IMR-90 (cell line): ENCODE measurements around the gene GUCY1B1. TPM values are rescaled to one million over a fixed set of nuclear protein-coding genes. Genes with fewer than 3 reads are reported as not detected.

Experiments
- ATAC-seq: fragments of 200-7000 bp; cut with Tn5 transposase; 2 replicates; pipeline ENCODE4 v1.9.1; 2020; ENCODE audit warnings: low read depth, mild to moderate bottlenecking, moderate library complexity
- BruUV-seq: library from RNA; stranded (reverse); fragments of 400-500 nt; replicated peaks from 2 replicates; lab custom pipeline; 2021; lab: Mats Ljungman, UMichigan
- CTCF ChIA-PET: fragments of 300-600 bp; formaldehyde crosslinking; extraction: SDS; loops from one replicate; lab custom pipeline; 2021; ENCODE audit warnings: antibody characterized with exemption; lab: Yijun Ruan, JAX
- POLR2A ChIA-PET: fragments of 300-600 bp; sonication (Branson Sonifier 250); formaldehyde crosslinking; loops from one replicate; lab custom pipeline; 2022; ENCODE audit warnings: antibody characterized with exemption; ENCODE audit not compliant: unreplicated experiment; lab: Charles Lee
- DNase-seq: peaks from one replicate; pipeline ENCODE4 v3.0.0; 2013
- H2AFZ ChIP-seq: replicated peaks from 2 replicates; pipeline ENCODE3; 2013; ENCODE audit warnings: low read length, mild to moderate bottlenecking; ENCODE audit not compliant: poor library complexity
- H2AK5ac ChIP-seq: 2 replicates; pipeline ENCODE4 v1.6.1; 2013; ENCODE audit warnings: low read depth, low read length, inconsistent platforms
- H2AK9ac ChIP-seq: replicated peaks from 2 replicates; pipeline ENCODE3; 2013; ENCODE audit warnings: mild to moderate bottlenecking, low read depth, low read length, moderate library complexity; ENCODE audit not compliant: poor library complexity
- H2BK120ac ChIP-seq: 2 replicates; pipeline ENCODE4 v1.6.1; 2013; ENCODE audit warnings: low read depth, low read length, inconsistent platforms
- H2BK15ac ChIP-seq: 3 replicates; pipeline ENCODE4 v1.6.1; 2013; ENCODE audit warnings: low read depth, low read length, inconsistent platforms
- H2BK20ac ChIP-seq: 2 replicates; pipeline ENCODE4 v1.6.1; 2013; ENCODE audit warnings: low read depth, mild to moderate bottlenecking, inconsistent platforms, low read length, moderate library complexity
- H2BK5ac ChIP-seq: 2 replicates; pipeline ENCODE4 v1.6.1; 2013; ENCODE audit warnings: mild to moderate bottlenecking, low read depth, low read length, inconsistent platforms; ENCODE audit not compliant: poor library complexity, severe bottlenecking
- H3K14ac ChIP-seq: replicated peaks from 2 replicates; pipeline ENCODE4 v1.6.1; 2013; ENCODE audit warnings: low read depth, low read length, inconsistent platforms
- H3K18ac ChIP-seq: 2 replicates; pipeline ENCODE4 v1.6.1; 2013; ENCODE audit warnings: low read depth, low read length, control low read depth
- H3K23ac ChIP-seq: 2 replicates; pipeline ENCODE4 v1.6.1; 2013; ENCODE audit warnings: low read depth, low read length, inconsistent platforms
- H3K27ac ChIP-seq: 2 replicates; pipeline ENCODE4 v1.5.1; 2013; ENCODE audit warnings: mild to moderate bottlenecking, control low read depth, low read length; ENCODE audit not compliant: insufficient read depth
- H3K27me3 ChIP-seq: 2 replicates; pipeline ENCODE4 v1.6.1; 2013; ENCODE audit warnings: low read length; ENCODE audit not compliant: control insufficient read depth, insufficient read depth
- H3K36me3 ChIP-seq: 2 replicates; pipeline ENCODE4 v1.6.1; 2013; ENCODE audit warnings: low read length, mixed read lengths; ENCODE audit not compliant: control insufficient read depth, insufficient read depth
- H3K4ac ChIP-seq: 2 replicates; pipeline ENCODE4 v1.6.1; 2013; ENCODE audit warnings: low read depth, low read length, inconsistent platforms
- H3K4me1 ChIP-seq: 2 replicates; pipeline ENCODE4 v1.6.1; 2013; ENCODE audit warnings: low read length, mixed read lengths; ENCODE audit not compliant: control insufficient read depth, insufficient read depth
- H3K4me2 ChIP-seq: 2 replicates; pipeline ENCODE4 v1.6.1; 2013; ENCODE audit warnings: low read depth, mild to moderate bottlenecking, control low read depth, low read length, moderate library complexity
- H3K4me3 ChIP-seq: 2 replicates; pipeline ENCODE4 v1.5.1; 2013; ENCODE audit warnings: low read depth, mild to moderate bottlenecking, control low read depth, low read length, moderate library complexity; ENCODE audit not compliant: insufficient read depth
- H3K56ac ChIP-seq: 2 replicates; pipeline ENCODE4 v1.6.1; 2013; ENCODE audit warnings: low read length, inconsistent platforms; ENCODE audit not compliant: insufficient read depth; ENCODE audit errors: extremely low read depth
- H3K79me1 ChIP-seq, 2 experiments: 2 replicates each; pipeline ENCODE4 v1.6.1; 2013; ENCODE audit warnings: low read length in 2 of 2, inconsistent platforms in 1 of 2, low read depth in 1 of 2
- H3K9ac ChIP-seq: 2 replicates; pipeline ENCODE4 v1.6.1; 2013; ENCODE audit warnings: low read depth, low read length, control low read depth
- H3K9me1 ChIP-seq: 2 replicates; pipeline ENCODE4 v1.6.1; 2013; ENCODE audit warnings: low read length, inconsistent platforms; ENCODE audit not compliant: insufficient read depth
- H3K9me3 ChIP-seq: 2 replicates; pipeline ENCODE4 v1.6.1; 2013; ENCODE audit warnings: low read length; ENCODE audit not compliant: control insufficient read depth, insufficient read depth
- H4K20me1 ChIP-seq: 2 replicates; pipeline ENCODE4 v1.6.1; 2013; ENCODE audit warnings: low read length, inconsistent platforms; ENCODE audit not compliant: insufficient read depth
- H4K5ac ChIP-seq: 2 replicates; pipeline ENCODE4 v1.6.1; 2013; ENCODE audit warnings: mild to moderate bottlenecking, low read depth, low read length, control low read depth
- H4K8ac ChIP-seq, 2 experiments: 2 replicates each; pipeline ENCODE4 v1.6.1; 2013; ENCODE audit warnings: low read depth in 2 of 2, low read length in 2 of 2, control low read depth in 1 of 2, inconsistent platforms in 1 of 2
- H4K91ac ChIP-seq: 2 replicates; pipeline ENCODE4 v1.6.1; 2013; ENCODE audit warnings: low read depth, low read length, inconsistent platforms; ENCODE audit not compliant: insufficient read depth
- BHLHE40 ChIP-seq: fragments of 150-350 bp; IDR thresholded peaks from 2 replicates; pipeline ENCODE4 v1.6.1; 2016; ENCODE audit warnings: mild to moderate bottlenecking, low read depth, low read length
- CEBPB ChIP-seq: IDR thresholded peaks from 2 replicates; pipeline ENCODE4 v1.6.1; 2012; ENCODE audit warnings: low read depth, low read length, improper control_type of control experiment
- CHD1 ChIP-seq: IDR thresholded peaks from 2 replicates; pipeline ENCODE4 v1.6.1; 2012; ENCODE audit warnings: low read depth, low read length, improper control_type of control experiment
- CTCF ChIP-seq: conservative IDR thresholded peaks from 2 replicates; pipeline ENCODE4 v1.5.1; 2012; ENCODE audit warnings: mild to moderate bottlenecking, low read depth, low read length, improper control_type of control experiment
- ELK1 ChIP-seq: fragments of 150-350 bp; IDR thresholded peaks from 2 replicates; pipeline ENCODE4 v1.6.1; 2016; ENCODE audit warnings: low read depth, mild to moderate bottlenecking, low read length, moderate library complexity, borderline replicate concordance
- FOS ChIP-seq: fragments of 150-350 bp; IDR thresholded peaks from 2 replicates; pipeline ENCODE4 v1.6.1; 2016; ENCODE audit warnings: low read depth, low read length
- MAFK ChIP-seq: IDR thresholded peaks from 2 replicates; pipeline ENCODE4 v1.6.1; 2012; ENCODE audit warnings: low read depth, low read length, improper control_type of control experiment
- MAZ ChIP-seq: IDR thresholded peaks from 2 replicates; pipeline ENCODE4 v1.6.1; 2012; ENCODE audit warnings: low read depth, mild to moderate bottlenecking, low read length, improper control_type of control experiment, moderate library complexity, borderline replicate concordance
- MXI1 ChIP-seq: IDR thresholded peaks from 2 replicates; pipeline ENCODE4 v1.6.1; 2012; ENCODE audit warnings: low read depth, mild to moderate bottlenecking, low read length, moderate library complexity, borderline replicate concordance
- NFE2L2 ChIP-seq: fragments of 150-350 bp; IDR thresholded peaks from 2 replicates; pipeline ENCODE4 v1.6.1; 2016; ENCODE audit warnings: low read depth, mild to moderate bottlenecking, low read length
- POLR2A ChIP-seq: IDR thresholded peaks from 2 replicates; pipeline ENCODE4 v1.6.1; 2012; ENCODE audit warnings: mild to moderate bottlenecking, low read depth, low read length
- RAD21 ChIP-seq: IDR thresholded peaks from 2 replicates; pipeline ENCODE4 v1.6.1; 2012; ENCODE audit warnings: low read length, improper control_type of control experiment
- RCOR1 ChIP-seq: IDR thresholded peaks from 2 replicates; pipeline ENCODE4 v1.6.1; 2012; ENCODE audit warnings: mild to moderate bottlenecking, low read length, improper control_type of control experiment; ENCODE audit not compliant: insufficient replicate concordance
- RFX5 ChIP-seq: IDR thresholded peaks from 2 replicates; pipeline ENCODE4 v1.8.0; 2012; ENCODE audit warnings: low read depth, mild to moderate bottlenecking, low read length, moderate library complexity
- SMC3 ChIP-seq: fragments of 150-350 bp; IDR thresholded peaks from 2 replicates; pipeline ENCODE4 v1.6.1; 2016; ENCODE audit warnings: low read depth, mild to moderate bottlenecking, antibody characterized with exemption, low read length, moderate library complexity
- USF2 ChIP-seq: fragments of 150-350 bp; IDR thresholded peaks from 2 replicates; pipeline ENCODE4 v1.6.1; 2017; ENCODE audit warnings: mild to moderate bottlenecking, antibody characterized with exemption, low read length, low read depth
- dilution Hi-C: fragments of 300-500 bp; cut with HindIII; formaldehyde crosslinking; loops from one replicate; pipeline ENCODE4 v1.14.3; 2018; ENCODE audit warnings: low sequenced_read_pairs; ENCODE audit not compliant: unreplicated experiment
- in situ Hi-C: fragments of 300-500 bp; cut with MboI; formaldehyde crosslinking; loops from 3 replicates; pipeline ENCODE4 v1.14.3; 2019; ENCODE audit warnings: low sequenced_read_pairs, inconsistent platforms, mixed read lengths
- intact Hi-C: fragments of 100-400 bp; cut with micrococcal nuclease; formaldehyde crosslinking; loops from 2 replicates; pipeline ENCODE4 v1.10.0; 2022
- polyA plus RNA-seq, 3 experiments: library from polyadenylated mRNA; depleted of rRNA; stranded (reverse); fragments of >200 nt; gene quantifications; 2 replicates each; pipeline ENCODE4 v1.2.3, GENCODE V29; 2012; ENCODE audit warnings: low replicate concordance in 1 of 3
- total RNA-seq: library from RNA; depleted of rRNA; stranded (reverse); fragments of >200 nt; gene quantifications from 2 replicates; pipeline ENCODE4 v1.2.3, GENCODE V29; 2012

The GUCY1B1 gene
- total and polyA plus RNA-seq, 2 of the 4 experiments (the other 2 are of a cell fraction), result 2.9 to 3.8 TPM

GRCh38 chr4:155761916-155762315 is 3.1 kb downstream of the GUCY1B1 start:
- H2BK5ac ChIP-seq, result no peak overlapping the region
- in situ Hi-C loops (no loop called here), intact Hi-C loops (no loop called here), dilution Hi-C loops (no loop called here)
- peak overlapping the region; percentile 33; the same call in 1 of the 2 replicates for H3K4me2 ChIP-seq
- H3K79me1 ChIP-seq, result no peaks in the 10 kb centered on the region
- H4K91ac ChIP-seq, result no peak overlapping the region
- no peak overlapping the region for H3K56ac ChIP-seq
- H2AK9ac ChIP-seq, result no peak overlapping the region
- H2AK5ac ChIP-seq, result no peak overlapping the region
- H3K9ac ChIP-seq, result no peak overlapping the region
- BruUV-seq, result no TSS peak
- POLR2A ChIA-PET, result no interaction called here
- no peak overlapping the region for H2BK15ac ChIP-seq
- no peak overlapping the region for H3K14ac ChIP-seq
- H4K5ac ChIP-seq, result peak overlapping the region; percentile 20; the same call in 1 of the 2 replicates
- H3K9me1 ChIP-seq, result no peaks in the 10 kb centered on the region
- no peak overlapping the region for H2AFZ ChIP-seq
- TF ChIP-seq FOS (no peak), MXI1 (no peak), RFX5 (no peak), SMC3 (no peak), USF2 (no peak), RAD21 (no peak), POLR2A (no peak), ELK1 (no peak), MAZ (no peak), CHD1 (no peak), RCOR1 (no peak), CTCF (no peak), BHLHE40 (no peak), CEBPB (no peak), NFE2L2 (no peak), MAFK (no peak)
- CTCF ChIA-PET, result no interaction called here
- no peaks in the 10 kb centered on the region; the same call in 1 of the 2 replicates for H3K36me3 ChIP-seq
- H4K8ac ChIP-seq, result no peak overlapping the region
- no peak overlapping the region for H3K23ac ChIP-seq
- no peak overlapping the region for H2BK20ac ChIP-seq
- DNase-seq, result no peak
- no peak overlapping the region for H2BK120ac ChIP-seq
- peak overlapping the region; percentile 45; the same call in 1 of the 2 replicates for H3K27ac ChIP-seq
- no peaks in the 10 kb centered on the region for H3K27me3 ChIP-seq
- H3K18ac ChIP-seq, result peak overlapping the region; percentile 12; the same call in 1 of the 2 replicates
- ATAC-seq, result no peak
- peaks cover 5% of the 10 kb centered on the region; the same call in 1 of the 2 replicates for H3K4me1 ChIP-seq
- no peaks in the 10 kb centered on the region for H4K20me1 ChIP-seq
- no peak overlapping the region for H3K4me3 ChIP-seq
- no peaks in the 10 kb centered on the region for H3K9me3 ChIP-seq
- H3K4ac ChIP-seq, result 0 out of 2 replicates have a peak overlapping the region, but pooled peaks have one; percentile 3
